Liver (tissue), 9 donors: Measurements from ENCODE around the gene MIB2. TPM values are rescaled to one million over a fixed set of nuclear protein-coding genes. Genes with fewer than 3 reads are reported as not detected.

ENCODE experiments used
- DNase-seq: peaks from one replicate; pipeline ENCODE4 v3.0.0-alpha.2; 2017; ENCODE audit warnings: low spot score
- H3K27ac ChIP-seq, 2 donors: one replicate each; pipeline ENCODE4 v1.7.0; 2013; ENCODE audit warnings: inconsistent platforms in 2 of 2, low read length in 2 of 2, control low read depth in 1 of 2, low read depth in 1 of 2, mild to moderate bottlenecking in 1 of 2
- H3K27me3 ChIP-seq, 4 donors: one replicate each; pipeline versions ENCODE4 v1.6.1 to v1.7.0; 2013; ENCODE audit warnings: low read length in 3 of 4, inconsistent platforms in 1 of 4, mild to moderate bottlenecking in 1 of 4, moderate library complexity in 1 of 4; ENCODE audit not compliant: control insufficient read depth in 4 of 4, insufficient read depth in 4 of 4
- H3K36me3 ChIP-seq, 4 donors: one replicate each; pipeline versions ENCODE4 v1.6.1 to v1.7.0; 2013; ENCODE audit warnings: low read length in 3 of 4, mild to moderate bottlenecking in 3 of 4, low read depth in 1 of 4, moderate library complexity in 1 of 4; ENCODE audit not compliant: control insufficient read depth in 4 of 4, insufficient read depth in 3 of 4
- H3K4me1 ChIP-seq, 4 donors: one replicate each; pipeline versions ENCODE4 v1.6.1 to v1.7.0; 2013; ENCODE audit warnings: low read length in 3 of 4, mild to moderate bottlenecking in 3 of 4, moderate library complexity in 1 of 4; ENCODE audit not compliant: control insufficient read depth in 4 of 4, insufficient read depth in 4 of 4
- H3K4me3 ChIP-seq, 3 donors: one replicate each; pipeline versions ENCODE4 v1.6.1 to v1.7.0; 2013; ENCODE audit warnings: low read length in 3 of 3, control low read depth in 1 of 3, low read depth in 1 of 3, mild to moderate bottlenecking in 1 of 3
- H3K9ac ChIP-seq, 2 donors: one replicate each; pipeline ENCODE4 v1.7.0; 2013; ENCODE audit warnings: low read length in 2 of 2, mild to moderate bottlenecking in 2 of 2, moderate library complexity in 2 of 2, control low read depth in 1 of 2, low read depth in 1 of 2
- H3K9me3 ChIP-seq, 4 donors: one replicate each; pipeline versions ENCODE4 v1.6.1 to v1.7.0; 2013; ENCODE audit warnings: low read length in 3 of 4; ENCODE audit not compliant: control insufficient read depth in 4 of 4
- ATF3 ChIP-seq: IDR thresholded peaks from 2 replicates; pipeline ENCODE4 v1.6.1; 2016; ENCODE audit warnings: antibody characterized with exemption
- CTCF ChIP-seq: fragments of 150-350 bp; IDR thresholded peaks from 2 replicates; pipeline ENCODE4 v1.5.1; 2017; ENCODE audit warnings: improper control_type of control experiment, low read depth, low read length; ENCODE audit not compliant: missing input control
- EGR1 ChIP-seq, 2 donors: IDR thresholded peaks; 2 replicates each; pipeline ENCODE4 v1.6.1; 2016 to 2018; ENCODE audit warnings: antibody characterized with exemption in 2 of 2, low read depth in 2 of 2
- FOXA1 ChIP-seq: IDR thresholded peaks from 2 replicates; pipeline ENCODE4 v1.6.1; 2016; ENCODE audit warnings: antibody characterized with exemption
- FOXA2 ChIP-seq: IDR thresholded peaks from 2 replicates; pipeline ENCODE4 v1.6.1; 2016; ENCODE audit warnings: antibody characterized with exemption
- GABPA ChIP-seq, 2 donors: IDR thresholded peaks in 1 of 2; conservative IDR thresholded peaks in 1 of 2; 2 replicates each; pipeline ENCODE4 v1.6.1; 2016; ENCODE audit warnings: antibody characterized with exemption in 2 of 2, mild to moderate bottlenecking in 1 of 2, moderate library complexity in 1 of 2
- HNF4A ChIP-seq, 2 donors: conservative IDR thresholded peaks; 2 replicates each; pipeline ENCODE4 v1.6.1; 2016; ENCODE audit warnings: antibody characterized with exemption in 2 of 2, mild to moderate bottlenecking in 2 of 2
- HNF4G ChIP-seq: IDR thresholded peaks from 2 replicates; pipeline ENCODE4 v1.6.1; 2016; ENCODE audit warnings: antibody characterized with exemption
- JUND ChIP-seq, 2 donors: IDR thresholded peaks; 2 replicates each; pipeline ENCODE4 v1.6.1; 2016; ENCODE audit warnings: antibody characterized with exemption in 2 of 2
- MAX ChIP-seq: IDR thresholded peaks from 2 replicates; pipeline ENCODE4 v1.6.1; 2016; ENCODE audit warnings: antibody characterized with exemption
- NR2F2 ChIP-seq: IDR thresholded peaks from 2 replicates; pipeline ENCODE4 v1.6.1; 2016; ENCODE audit warnings: antibody characterized with exemption
- RAD21 ChIP-seq, 2 donors: IDR thresholded peaks; 2 replicates each; pipeline ENCODE4 v1.6.1; 2016; ENCODE audit warnings: antibody characterized with exemption in 2 of 2, mild to moderate bottlenecking in 2 of 2
- RXRA ChIP-seq, 2 donors: IDR thresholded peaks; 2 replicates each; pipeline ENCODE4 v1.6.1; 2017 to 2018; ENCODE audit warnings: antibody characterized with exemption in 2 of 2, mild to moderate bottlenecking in 1 of 2
- SP1 ChIP-seq: IDR thresholded peaks from 2 replicates; pipeline ENCODE4 v1.6.1; 2018; ENCODE audit warnings: antibody characterized with exemption, mild to moderate bottlenecking
- TAF1 ChIP-seq: conservative IDR thresholded peaks from 2 replicates; pipeline ENCODE4 v1.6.1; 2016; ENCODE audit warnings: antibody characterized with exemption, mild to moderate bottlenecking
- YY1 ChIP-seq: IDR thresholded peaks from 2 replicates; pipeline ENCODE4 v1.6.1; 2016; ENCODE audit warnings: antibody characterized with exemption, mild to moderate bottlenecking
- ZBTB33 ChIP-seq: IDR thresholded peaks from 2 replicates; pipeline ENCODE4 v1.6.1; 2016; ENCODE audit warnings: antibody characterized with exemption
- WGBS: extraction: QIAGEN DNeasy Blood & Tissue Kit; methylation state at CpG from one replicate; pipeline ENCODE4 v1.1.7; 2013; 5-methylcytosine and 5-hydroxymethylcytosine counted together
- polyA plus RNA-seq, 2 donors: library from polyadenylated mRNA; stranded (reverse) in 1 of 2; unstranded in 1 of 2; fragments of 200-250 nt in 1 of 2; fragments of >200 nt in 1 of 2; fragmentation: Nextera tagmentation in 1 of 2; extraction: Ambion mirVana in 1 of 2; gene quantifications; one replicate each; pipeline versions ENCODE4 v1.2.1 to v1.2.3, GENCODE V29; 2013 to 2015
- total RNA-seq, 2 donors: library from RNA; depleted of rRNA; stranded (reverse); fragments of >200 nt; gene quantifications; one replicate each; pipeline ENCODE4 v1.2.3, GENCODE V29; 2014
- donor health status: healthy.
- donor health status: healthy.
- donor health status: healthy.
- donor health status: healthy.
- donor health status: healthy.

MIB2 gene
- total and polyA plus RNA-seq, 4 donors, result 9.8 to 33.0 (median 19.2) TPM

GRCh38 chr1:1630191-1630964 is 15.1 kb downstream of the MIB2 start:
- Histone ChIP-seq H3K27me3 (no peaks in the 10 kb centered on the region), H3K4me1 (peaks cover 0 to 5% (median 0%) of the 10 kb centered on the region in 4 donors), H3K27ac (peak overlapping the region; percentile 56 to 71), H3K36me3 (peaks cover 0 to 17% (median 7%) of the 10 kb centered on the region in 4 donors), H3K9ac (no peak overlapping the region), H3K9me3 (no peaks in the 10 kb centered on the region), H3K4me3 (peak overlapping the region in 1 of 3 donors; percentile 25)
- WGBS, result 56% methylated on average over 80 of the region's 81 CpGs
- DNase-seq, result peak; percentile 62
- TF ChIP-seq HNF4A (conservative IDR thresholded peaks at IDR 0.05) (no peak), JUND (IDR thresholded peaks at IDR 0.05) (no peak), RAD21 (IDR thresholded peaks at IDR 0.05) (no peak), ATF3 (no peak), YY1 (no peak), RXRA (IDR thresholded peaks at IDR 0.05) (no peak), HNF4G (no peak), EGR1 (IDR thresholded peaks at IDR 0.05; ENCODE audit: low read depth in 2 of 2) (no peak), MAX (no peak), NR2F2 (no peak)

GRCh38 chr1:1630965-1631781 is 15.9 kb downstream of the MIB2 start:
- H3K9ac ChIP-seq, result no peak overlapping the region
- H3K4me3 ChIP-seq, result peak overlapping the region in 1 of 3 donors; percentile 26
- H3K27me3 ChIP-seq, result no peaks in the 10 kb centered on the region
- TF ChIP-seq NR2F2 (no peak), HNF4A (conservative IDR thresholded peaks at IDR 0.05) (no peak), JUND (IDR thresholded peaks at IDR 0.05) (no peak), TAF1 (no peak), EGR1 (IDR thresholded peaks at IDR 0.05; ENCODE audit: low read depth in 2 of 2) (no peak), YY1 (no peak), FOXA1 (no peak), SP1 (no peak), RXRA (IDR thresholded peaks at IDR 0.05) (no peak), RAD21 (IDR thresholded peaks at IDR 0.05) (no peak), CTCF (no peak), ATF3 (no peak), ZBTB33 (no peak), FOXA2 (no peak), HNF4G (no peak), MAX (no peak), GABPA (IDR thresholded peaks at IDR 0.05 in 1 of 2, conservative IDR thresholded peaks at IDR 0.05 in 1 of 2) (no peak)
- peak overlapping the region; percentile 67 to 71 for H3K27ac ChIP-seq
- H3K9me3 ChIP-seq, result no peaks in the 10 kb centered on the region
- peaks cover 0 to 5% (median 0%) of the 10 kb centered on the region in 4 donors for H3K4me1 ChIP-seq
- H3K36me3 ChIP-seq, result peaks cover 0 to 17% (median 6%) of the 10 kb centered on the region in 4 donors
- 11% methylated on average over 79 of the region's 79 CpGs for WGBS
- no peak for DNase-seq
